ENCODE results near the gene HOXB5. TPM values are rescaled to one million over a fixed set of nuclear protein-coding genes. Genes with fewer than 3 reads are reported as not detected.

The HOXB5 gene
- total and polyA plus RNA-seq, 10 of the 15 experiments (the other 5 are each of a cell fraction or from before 2014, with no cell fraction given), result not detected

- FAIRE-seq, result no peak
- in situ Hi-C loops (cut with MboI), result loop anchor here (10.0 kb wide), 1 partner anchor 783 kb away; the partner anchor contains the start of gene SCRN2
- SMC1A ChIA-PET (ENCODE audit: uncharacterized antibody, unreplicated experiment), result no interaction called here
- CTCF ChIA-PET, result interaction anchor here (0.8 to 1.5 kb wide), 2 partner anchors 11 to 35 kb away, joined by 3 read pairs; partner anchors contain the start of gene HOXB5
- intact Hi-C loops (cut with micrococcal nuclease; ENCODE audit: unreplicated experiment), result no loop called here
- no TSS peak for BruUV-seq (replicated peaks)
- no peaks in the 10 kb centered on the region for H4K20me1 ChIP-seq (ENCODE audit: control insufficient read depth, insufficient read depth)
- H3K4me1 ChIP-seq (ENCODE audit: control insufficient read depth, insufficient read depth, low read length), result peaks cover 14% of the 10 kb centered on the region
- H3K27me3 ChIP-seq (replicated peaks in 1 of 2; ENCODE audit: control insufficient read depth in 2 of 2, insufficient read depth in 2 of 2, low read length in 1 of 2), result peaks cover 32 to 33% of the 10 kb centered on the region in 2 experiments
- no peaks in the 10 kb centered on the region for H3K9me3 ChIP-seq (replicated peaks; ENCODE audit: control insufficient read depth, insufficient read depth, low read length)
- POLR2A ChIA-PET, result no interaction called here
- 69% methylated on average over 27 of the region's 27 CpGs for WGBS (ENCODE audit: insufficient coverage, insufficient replicate concordance, low lambda C conversion rate, missing lambda C conversion rate)
- ATAC-seq, result no peak
- no peaks in the 10 kb centered on the region for H3K79me2 ChIP-seq (ENCODE audit: control insufficient read depth, insufficient read depth, low read length)
- H3K4me2 ChIP-seq (ENCODE audit: control insufficient read depth, insufficient read depth), result no peak overlapping the region
- no peaks in the 10 kb centered on the region; a peak in 1 of 4 replicates for H3K36me3 ChIP-seq (ENCODE audit: control insufficient read depth in 2 of 2, insufficient read depth in 2 of 2, low read length in 1 of 2)
- RAD21 ChIA-PET (ENCODE audit: unreplicated experiment), result no interaction called here
- H3K4me3 ChIP-seq, result no peak overlapping the region
- H2AFZ ChIP-seq (ENCODE audit: control insufficient read depth, low read depth, low read length), result no peak overlapping the region
- no peak overlapping the region for H3K27ac ChIP-seq (ENCODE audit: control insufficient read depth, insufficient read depth)
- DNase-seq (ENCODE audit: low read depth, low spot score), result no peak
- no peak overlapping the region for H3K9ac ChIP-seq (ENCODE audit: control insufficient read depth, insufficient read depth, low read length)
- TF ChIP-seq ATF2 (IDR thresholded peaks at IDR 0.05; ENCODE audit: low read length) (no peak), HCFC1 (IDR thresholded peaks at IDR 0.05; ENCODE audit: low read length) (no peak), HDAC2 (IDR thresholded peaks at IDR 0.05) (no peak), NR2C2 (IDR thresholded peaks at IDR 0.05; ENCODE audit: borderline replicate concordance, control insufficient read depth, insufficient read length, low read depth) (no peak), CBX3 (IDR thresholded peaks at IDR 0.05; ENCODE audit: borderline replicate concordance, low read depth) (no peak), ZNF207 (IDR thresholded peaks at IDR 0.05; ENCODE audit: borderline replicate concordance) (no peak), MEF2B (IDR thresholded peaks at IDR 0.05; ENCODE audit: partially characterized antibody, poor library complexity, severe bottlenecking) (no peak), PAX5 (IDR thresholded peaks at IDR 0.05; ENCODE audit: borderline replicate concordance, low read depth, low read length) (no peak), RUNX3 (IDR thresholded peaks at IDR 0.05; ENCODE audit: low read length) (no peak), STAT1 (conservative IDR thresholded peaks at IDR 0.05) (no peak), CUX1 (IDR thresholded peaks at IDR 0.05; ENCODE audit: insufficient replicate concordance, low read depth, low read length) (no peak), IKZF2 (IDR thresholded peaks at IDR 0.05) (no peak), CEBPZ (IDR thresholded peaks at IDR 0.05; ENCODE audit: low read depth, low read length) (no peak), ZNF384 (IDR thresholded peaks at IDR 0.05; ENCODE audit: borderline replicate concordance, low read depth, low read length) (no peak)
These were observed 34.3 kb upstream of the HOXB5 start for GRCh38 chr17:48627623-48628521.

All from GM12878 (cell line).